Measurements from ENCODE around the gene SH3RF2. TPM values are rescaled to one million over a fixed set of nuclear protein-coding genes. Genes with fewer than 3 reads are reported as not detected.

Gene SH3RF2
- total and polyA plus RNA-seq, 9 of the 15 experiments (the other 6 are each of a cell fraction or from before 2014, with no cell fraction given), result 0.05 TPM; not detected in 8

DNA sequence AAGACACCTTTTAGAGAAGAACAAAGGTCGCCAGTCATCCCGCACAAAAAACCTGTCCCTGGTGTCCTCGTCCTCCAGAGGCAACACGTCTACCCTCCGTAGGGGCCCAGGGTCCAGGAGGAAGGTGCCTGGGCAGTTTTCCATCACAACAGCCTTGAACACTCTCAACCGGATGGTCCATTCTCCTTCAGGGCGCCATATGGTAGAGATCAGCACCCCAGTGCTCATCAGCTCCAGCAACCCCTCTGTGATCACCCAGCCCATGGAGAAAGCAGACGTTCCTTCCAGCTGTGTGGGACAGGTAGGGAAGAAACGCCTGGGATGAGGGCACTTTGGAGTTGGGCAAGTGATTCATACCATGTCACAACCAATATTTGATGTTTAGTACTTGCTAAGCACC, 77.4 kb downstream of the SH3RF2 start:
- no peak for FAIRE-seq

More for the DNA sequence above, 77.4 kb downstream of the SH3RF2 start:
- in situ Hi-C loops (cut with MboI), result no loop called here
- no peaks in the 10 kb centered on the region for H3K9me3 ChIP-seq (replicated peaks; ENCODE audit: control insufficient read depth, insufficient read depth, low read depth, low read length)
- H3K9me1 ChIP-seq (ENCODE audit: control insufficient read depth, insufficient read depth, low read length), result no peaks in the 10 kb centered on the region
- BruUV-seq (replicated peaks), result no TSS peak
- no peak for DNase-seq (ENCODE audit: extremely low read depth in 1 of 4, low spot score in 3 of 4)
- H3K27ac ChIP-seq (ENCODE audit: extremely low read depth, low read depth, low read length), result no peak overlapping the region
- TF ChIP-seq, protein P1, sequence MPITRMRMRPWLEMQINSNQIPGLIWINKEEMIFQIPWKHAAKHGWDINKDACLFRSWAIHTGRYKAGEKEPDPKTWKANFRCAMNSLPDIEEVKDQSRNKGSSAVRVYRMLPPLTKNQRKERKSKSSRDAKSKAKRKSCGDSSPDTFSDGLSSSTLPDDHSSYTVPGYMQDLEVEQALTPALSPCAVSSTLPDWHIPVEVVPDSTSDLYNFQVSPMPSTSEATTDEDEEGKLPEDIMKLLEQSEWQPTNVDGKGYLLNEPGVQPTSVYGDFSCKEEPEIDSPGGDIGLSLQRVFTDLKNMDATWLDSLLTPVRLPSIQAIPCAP (CRISPR knock-in tag; IDR thresholded peaks at IDR 0.05; ENCODE audit: borderline replicate concordance), result no peak
- TF ChIP-seq CC2D1A (IDR thresholded peaks at IDR 0.05) (no peak), TCF7 (IDR thresholded peaks at IDR 0.05; ENCODE audit: borderline replicate concordance) (no peak), NBN (IDR thresholded peaks at IDR 0.05; ENCODE audit: low read depth) (no peak), KLF6 (CRISPR knock-in tag; IDR thresholded peaks at IDR 0.05; ENCODE audit: borderline replicate concordance) (no peak), CEBPG (CRISPR knock-in tag; IDR thresholded peaks at IDR 0.05) (no peak), CEBPG (tag; conservative IDR thresholded peaks at IDR 0.05 in 1 of 2, IDR thresholded peaks at IDR 0.05 in 1 of 2) (no peak), FOSL1 (tag; conservative IDR thresholded peaks at IDR 0.05) (no peak), HDAC2 (IDR thresholded peaks at IDR 0.05) (no peak), ZNF785 (CRISPR knock-in tag; IDR thresholded peaks at IDR 0.05) (no peak), RB1 (IDR thresholded peaks at IDR 0.05; ENCODE audit: low read depth) (no peak), FOXP1 (CRISPR knock-in tag; IDR thresholded peaks at IDR 0.05) (no peak)
- TF ChIP-seq, protein P2, sequence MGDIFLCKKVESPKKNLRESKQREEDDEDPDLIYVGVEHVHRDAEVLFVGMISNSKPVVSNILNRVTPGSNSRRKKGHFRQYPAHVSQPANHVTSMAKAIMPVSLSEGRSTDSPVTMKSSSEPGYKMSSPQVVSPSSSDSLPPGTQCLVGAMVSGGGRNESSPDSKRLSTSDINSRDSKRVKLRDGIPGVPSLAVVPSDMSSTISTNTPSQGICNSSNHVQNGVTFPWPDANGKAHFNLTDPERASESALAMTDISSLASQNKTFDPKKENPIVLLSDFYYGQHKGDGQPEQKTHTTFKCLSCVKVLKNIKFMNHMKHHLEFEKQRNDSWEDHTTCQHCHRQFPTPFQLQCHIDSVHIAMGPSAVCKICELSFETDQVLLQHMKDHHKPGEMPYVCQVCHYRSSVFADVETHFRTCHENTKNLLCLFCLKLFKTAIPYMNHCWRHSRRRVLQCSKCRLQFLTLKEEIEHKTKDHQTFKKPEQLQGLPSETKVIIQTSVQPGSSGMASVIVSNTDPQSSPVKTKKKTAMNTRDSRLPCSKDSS (IDR thresholded peaks at IDR 0.05; ENCODE audit: low read depth, partially characterized antibody), result no peak
- TF ChIP-seq, protein P3, sequence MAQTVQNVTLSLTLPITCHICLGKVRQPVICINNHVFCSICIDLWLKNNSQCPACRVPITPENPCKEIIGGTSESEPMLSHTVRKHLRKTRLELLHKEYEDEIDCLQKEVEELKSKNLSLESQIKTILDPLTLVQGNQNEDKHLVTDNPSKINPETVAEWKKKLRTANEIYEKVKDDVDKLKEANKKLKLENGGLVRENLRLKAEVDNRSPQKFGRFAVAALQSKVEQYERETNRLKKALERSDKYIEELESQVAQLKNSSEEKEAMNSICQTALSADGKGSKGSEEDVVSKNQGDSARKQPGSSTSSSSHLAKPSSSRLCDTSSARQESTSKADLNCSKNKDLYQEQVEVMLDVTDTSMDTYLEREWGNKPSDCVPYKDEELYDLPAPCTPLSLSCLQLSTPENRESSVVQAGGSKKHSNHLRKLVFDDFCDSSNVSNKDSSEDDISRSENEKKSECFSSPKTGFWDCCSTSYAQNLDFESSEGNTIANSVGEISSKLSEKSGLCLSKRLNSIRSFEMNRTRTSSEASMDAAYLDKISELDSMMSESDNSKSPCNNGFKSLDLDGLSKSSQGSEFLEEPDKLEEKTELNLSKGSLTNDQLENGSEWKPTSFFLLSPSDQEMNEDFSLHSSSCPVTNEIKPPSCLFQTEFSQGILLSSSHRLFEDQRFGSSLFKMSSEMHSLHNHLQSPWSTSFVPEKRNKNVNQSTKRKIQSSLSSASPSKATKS (CRISPR knock-in tag; IDR thresholded peaks at IDR 0.05), result no peak
- TF ChIP-seq, protein P4, sequence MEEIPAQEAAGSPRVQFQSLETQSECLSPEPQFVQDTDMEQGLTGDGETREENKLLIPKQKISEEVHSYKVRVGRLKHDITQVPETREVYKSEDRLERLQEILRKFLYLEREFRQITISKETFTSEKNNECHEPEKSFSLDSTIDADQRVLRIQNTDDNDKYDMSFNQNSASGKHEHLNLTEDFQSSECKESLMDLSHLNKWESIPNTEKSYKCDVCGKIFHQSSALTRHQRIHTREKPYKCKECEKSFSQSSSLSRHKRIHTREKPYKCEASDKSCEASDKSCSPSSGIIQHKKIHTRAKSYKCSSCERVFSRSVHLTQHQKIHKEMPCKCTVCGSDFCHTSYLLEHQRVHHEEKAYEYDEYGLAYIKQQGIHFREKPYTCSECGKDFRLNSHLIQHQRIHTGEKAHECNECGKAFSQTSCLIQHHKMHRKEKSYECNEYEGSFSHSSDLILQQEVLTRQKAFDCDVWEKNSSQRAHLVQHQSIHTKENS (CRISPR knock-in tag; IDR thresholded peaks at IDR 0.05), result no peak
- TF ChIP-seq, protein P5, sequence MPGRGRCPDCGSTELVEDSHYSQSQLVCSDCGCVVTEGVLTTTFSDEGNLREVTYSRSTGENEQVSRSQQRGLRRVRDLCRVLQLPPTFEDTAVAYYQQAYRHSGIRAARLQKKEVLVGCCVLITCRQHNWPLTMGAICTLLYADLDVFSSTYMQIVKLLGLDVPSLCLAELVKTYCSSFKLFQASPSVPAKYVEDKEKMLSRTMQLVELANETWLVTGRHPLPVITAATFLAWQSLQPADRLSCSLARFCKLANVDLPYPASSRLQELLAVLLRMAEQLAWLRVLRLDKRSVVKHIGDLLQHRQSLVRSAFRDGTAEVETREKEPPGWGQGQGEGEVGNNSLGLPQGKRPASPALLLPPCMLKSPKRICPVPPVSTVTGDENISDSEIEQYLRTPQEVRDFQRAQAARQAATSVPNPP (IDR thresholded peaks at IDR 0.05; ENCODE audit: borderline replicate concordance, insufficient read depth, insufficient read length), result no peak
- no peaks in the 10 kb centered on the region for H4K20me1 ChIP-seq (replicated peaks; ENCODE audit: control insufficient read depth, insufficient read depth, low read length)
- POLR2A ChIA-PET, result interaction anchor here (0.6 kb wide), 1 partner anchor 75 kb away, joined by 3 read pairs; no protein-coding TSS in a partner anchor
- no peaks in the 10 kb centered on the region for H3K79me2 ChIP-seq (ENCODE audit: control insufficient read depth, insufficient read depth, low read length)
- CTCF ChIA-PET (ENCODE audit: low intra/inter-chr PET ratio), result no interaction called here
- H3K9ac ChIP-seq (ENCODE audit: insufficient read depth in 1 of 2, low read depth in 2 of 2, low read length in 2 of 2), result no peak overlapping the region
- WGBS (ENCODE audit: insufficient coverage, low coverage, missing lambda C conversion rate), result 0% methylated on average over 9 of the region's 9 CpGs
- no peak for ATAC-seq
- intact Hi-C loops (cut with micrococcal nuclease), result no loop called here
- H3K4me2 ChIP-seq (ENCODE audit: insufficient read depth, low read length), result no peak overlapping the region
- H3K4me3 ChIP-seq, result no peak overlapping the region
- H3K4me1 ChIP-seq (replicated peaks in 1 of 2; ENCODE audit: control insufficient read depth in 2 of 2, insufficient read depth in 2 of 2, low read length in 2 of 2), result no peaks in the 10 kb centered on the region
- H3K27me3 ChIP-seq (ENCODE audit: control insufficient read depth in 2 of 2, insufficient read depth in 2 of 2, low read length in 2 of 2), result peaks cover 0 to 6% of the 10 kb centered on the region in 2 experiments; a peak in 1 of 5 replicates
- no peaks in the 10 kb centered on the region for H3K36me3 ChIP-seq (ENCODE audit: control insufficient read depth, insufficient read depth, low read length)
- no peak overlapping the region for H2AFZ ChIP-seq (ENCODE audit: low read depth, low read length)

Measured in K562 (cell line).